Heart left ventricle (tissue), 13 donors: ENCODE results near the gene TNFRSF6B.

Experiments
- CTCF ChIP-seq, 12 donors: fragments of 200-600 bp; sonication (generic) in 4 of 12; IDR thresholded peaks; one replicate each; pipeline versions ENCODE4 v1.5.0 to v1.8.0; 2018 to 2022; ENCODE audit warnings: antibody characterized with exemption in 12 of 12, mild to moderate bottlenecking in 5 of 12
- POLR2A ChIP-seq, 2 donors: fragments of 450-650 bp; IDR thresholded peaks; one replicate each; pipeline ENCODE4 v1.6.1; 2017; ENCODE audit warnings: antibody characterized with exemption in 2 of 2, mild to moderate bottlenecking in 2 of 2, moderate library complexity in 2 of 2
- donor health status: ischemic (EF 13 %, LVEDD 7.1; RV severe dilation, severe dysfunction).
- donor health status: DM: no; HTN: yes; CAD: no.
- donor health status: DM: no; HTN: no; CAD: no.
- donor health status: ischemic (EF 25% LVEDD 6.9; RV normal size, moderate dysfunction).
- donor health status: ischemic (EF 25% LVEDD 5.7; RV mildly dilated, moderate dysfunction).
- donor health status: ischemic (EF 35%, LVEDD 5.7; RV mildly dilated, moderate dysfunction).
- donor health status: nonischemic (EF 11% LVEDD 7.7; RV severe dilation, severe dysfunction).
- donor health status: DM: yes; HTN: yes; CAD: no.
- donor health status: PGD.
- donor health status: ischemic (EF 29% LVEDD 5.4; RV normal size, mild dysfunction).
- donor health status: nonischemic (EF 23%, LVEDD 6.1; RV moderate dilation, normal function).

- TF ChIP-seq POLR2A (IDR thresholded peaks at IDR 0.05): no peak
- no peak for TF ChIP-seq CTCF (IDR thresholded peaks at IDR 0.05)
Observed at GRCh38 chr20:63745424-63745805, 49.0 kb downstream of the TNFRSF6B start.
